Measurements from ENCODE around the gene CDC42EP3. TPM values are rescaled to one million over a fixed set of nuclear protein-coding genes. Genes with fewer than 3 reads are reported as not detected.
A peak's percentile ranks its signal among the peaks of the same experiment; 100 is the strongest.

Gene CDC42EP3
- total RNA-seq, 2 donors from 2014 or later, result 7.2 to 37.3 TPM

- H3K4me3 ChIP-seq, result no peak overlapping the region
- H3K4me1 ChIP-seq, result no peaks in the 10 kb centered on the region
- no peak overlapping the region for H3K27ac ChIP-seq
- intact Hi-C loops (cut with DNase I), result no loop called here
- TF ChIP-seq, protein P1, sequence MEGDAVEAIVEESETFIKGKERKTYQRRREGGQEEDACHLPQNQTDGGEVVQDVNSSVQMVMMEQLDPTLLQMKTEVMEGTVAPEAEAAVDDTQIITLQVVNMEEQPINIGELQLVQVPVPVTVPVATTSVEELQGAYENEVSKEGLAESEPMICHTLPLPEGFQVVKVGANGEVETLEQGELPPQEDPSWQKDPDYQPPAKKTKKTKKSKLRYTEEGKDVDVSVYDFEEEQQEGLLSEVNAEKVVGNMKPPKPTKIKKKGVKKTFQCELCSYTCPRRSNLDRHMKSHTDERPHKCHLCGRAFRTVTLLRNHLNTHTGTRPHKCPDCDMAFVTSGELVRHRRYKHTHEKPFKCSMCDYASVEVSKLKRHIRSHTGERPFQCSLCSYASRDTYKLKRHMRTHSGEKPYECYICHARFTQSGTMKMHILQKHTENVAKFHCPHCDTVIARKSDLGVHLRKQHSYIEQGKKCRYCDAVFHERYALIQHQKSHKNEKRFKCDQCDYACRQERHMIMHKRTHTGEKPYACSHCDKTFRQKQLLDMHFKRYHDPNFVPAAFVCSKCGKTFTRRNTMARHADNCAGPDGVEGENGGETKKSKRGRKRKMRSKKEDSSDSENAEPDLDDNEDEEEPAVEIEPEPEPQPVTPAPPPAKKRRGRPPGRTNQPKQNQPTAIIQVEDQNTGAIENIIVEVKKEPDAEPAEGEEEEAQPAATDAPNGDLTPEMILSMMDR (IDR thresholded peaks at IDR 0.05), result no peak
- H3K9me3 ChIP-seq, result no peaks in the 10 kb centered on the region
- H3K27me3 ChIP-seq, result no peaks in the 10 kb centered on the region
- H3K9ac ChIP-seq (ENCODE audit: low read depth in 2 of 2, low read length in 2 of 2), result no peak overlapping the region
- DNase-seq, result no peak
- no peaks in the 10 kb centered on the region for H3K36me3 ChIP-seq
These were observed 19.2 kb downstream of the CDC42EP3 start for GRCh38 chr2:37652199-37652640.

- Histone ChIP-seq H3K27me3 (no peaks in the 10 kb centered on the region), H3K9ac (ENCODE audit: low read depth in 2 of 2, low read length in 2 of 2) (no peak overlapping the region), H3K4me3 (no peak overlapping the region), H3K9me3 (no peaks in the 10 kb centered on the region), H3K4me1 (no peaks in the 10 kb centered on the region), H3K27ac (no peak overlapping the region), H3K36me3 (no peaks in the 10 kb centered on the region)
- intact Hi-C loops (cut with DNase I), result no loop called here
- no peak for DNase-seq
- TF ChIP-seq, protein P1 (IDR thresholded peaks at IDR 0.05), result no peak
These were observed 20.8 kb downstream of the CDC42EP3 start for GRCh38 chr2:37650548-37651093.

- no peaks in the 10 kb centered on the region for H3K4me1 ChIP-seq
- no peak overlapping the region for H3K4me3 ChIP-seq
- TF ChIP-seq, protein P1 (IDR thresholded peaks at IDR 0.05), result no peak
- no peak for DNase-seq
- intact Hi-C loops (cut with DNase I), result no loop called here
- H3K27me3 ChIP-seq, result no peaks in the 10 kb centered on the region
- no peaks in the 10 kb centered on the region for H3K9me3 ChIP-seq
- H3K27ac ChIP-seq, result no peak overlapping the region
- H3K36me3 ChIP-seq, result no peaks in the 10 kb centered on the region
- H3K9ac ChIP-seq (ENCODE audit: low read depth in 2 of 2, low read length in 2 of 2), result no peak overlapping the region
These were observed 21.9 kb downstream of the CDC42EP3 start for GRCh38 chr2:37649518-37649917.

DNA sequence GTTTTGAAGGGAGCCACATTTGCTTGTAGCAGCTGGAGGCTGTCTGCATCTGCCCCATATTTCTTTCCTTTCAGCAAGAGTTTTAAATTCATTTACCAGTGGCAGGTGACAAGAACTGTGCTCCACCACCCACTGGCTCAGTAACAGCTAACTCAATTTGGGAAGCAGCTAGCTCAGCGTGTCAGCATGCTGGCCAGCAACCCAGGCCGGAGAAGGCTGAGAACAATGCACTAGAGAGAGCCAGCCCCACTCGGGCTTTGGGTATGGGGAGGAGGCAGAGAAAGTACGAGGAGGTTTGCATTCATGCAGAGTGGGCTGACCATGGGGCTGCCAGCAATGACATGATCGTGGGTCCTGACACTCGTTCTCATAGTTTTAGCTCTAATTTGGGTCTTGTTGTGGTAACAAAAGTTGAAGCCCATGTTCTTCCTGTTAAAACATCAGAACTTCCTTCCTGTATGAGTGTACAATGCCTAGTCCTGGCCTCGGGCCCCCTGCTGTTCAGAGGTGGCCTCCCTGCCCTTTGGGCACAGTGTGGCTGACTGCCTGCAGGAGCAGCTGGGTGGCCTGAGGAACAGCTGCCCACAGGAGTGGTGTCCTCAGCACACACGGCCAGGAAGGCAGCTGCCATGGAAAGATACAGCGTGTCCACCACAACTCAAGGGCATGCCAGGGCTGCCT is 23.0 kb downstream of the CDC42EP3 start:
- H3K27ac ChIP-seq, result peak overlapping the region; percentile 15
- no peak for DNase-seq
- no peaks in the 10 kb centered on the region for H3K27me3 ChIP-seq
- no peaks in the 10 kb centered on the region for H3K4me1 ChIP-seq
- H3K9ac ChIP-seq (ENCODE audit: low read depth in 2 of 2, low read length in 2 of 2), result no peak overlapping the region
- no peaks in the 10 kb centered on the region for H3K36me3 ChIP-seq
- H3K4me3 ChIP-seq, result no peak overlapping the region
- no peaks in the 10 kb centered on the region for H3K9me3 ChIP-seq
- TF ChIP-seq, protein P1 (IDR thresholded peaks at IDR 0.05), result no peak
- intact Hi-C loops (cut with DNase I), result no loop called here

GRCh38 chr2:37647971-37648330 is 23.5 kb downstream of the CDC42EP3 start:
- no peak overlapping the region for H3K4me3 ChIP-seq
- no peaks in the 10 kb centered on the region for H3K4me1 ChIP-seq
- H3K36me3 ChIP-seq, result no peaks in the 10 kb centered on the region
- H3K27me3 ChIP-seq, result no peaks in the 10 kb centered on the region
- H3K27ac ChIP-seq, result peak overlapping the region; percentile 15
- no peaks in the 10 kb centered on the region for H3K9me3 ChIP-seq
- intact Hi-C loops (cut with DNase I), result no loop called here
- no peak for DNase-seq
- TF ChIP-seq, protein P1 (IDR thresholded peaks at IDR 0.05), result no peak
- H3K9ac ChIP-seq (ENCODE audit: low read depth in 2 of 2, low read length in 2 of 2), result no peak overlapping the region
